ENCODE results near the gene MGAT5.

MGAT5 gene

DNA sequence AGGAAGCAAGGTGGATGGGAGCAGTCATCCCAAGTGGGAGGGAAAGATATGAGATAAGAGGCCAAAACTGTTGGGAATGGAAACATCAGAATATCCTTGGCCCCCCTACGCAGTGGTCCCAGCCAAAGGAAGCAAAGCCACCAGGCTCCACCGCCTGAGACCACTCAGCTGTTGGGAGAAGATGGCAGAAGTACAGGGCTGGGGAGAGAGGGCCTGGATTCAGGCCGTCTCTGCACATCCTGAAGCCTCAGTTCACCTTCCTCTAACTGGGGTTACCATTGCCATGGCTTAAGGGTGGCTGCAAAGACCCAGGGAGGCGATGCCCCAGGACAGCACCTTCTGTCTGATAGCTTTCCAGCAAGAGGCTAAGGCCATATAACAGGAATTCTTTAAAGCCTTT is 193.8 kb downstream of the MGAT5 start:
- TF ChIP-seq ZC3H10 (CRISPR knock-in tag; IDR thresholded peaks at IDR 0.05) (no peak), ZNF565 (CRISPR knock-in tag; conservative IDR thresholded peaks at IDR 0.05; ENCODE audit: low read depth) (no peak), ARNTL (CRISPR knock-in tag; IDR thresholded peaks at IDR 0.05; ENCODE audit: borderline replicate concordance, low read depth) (no peak), ZNF70 (CRISPR knock-in tag; IDR thresholded peaks at IDR 0.05) (no peak), GLIS3 (CRISPR knock-in tag; IDR thresholded peaks at IDR 0.05) (no peak), OSR1 (CRISPR knock-in tag; IDR thresholded peaks at IDR 0.05) (no peak), TOX (CRISPR knock-in tag; IDR thresholded peaks at IDR 0.05; ENCODE audit: borderline replicate concordance) (no peak), ISL1 (CRISPR knock-in tag; IDR thresholded peaks at IDR 0.05) (no peak), RARB (CRISPR knock-in tag; IDR thresholded peaks at IDR 0.05) (no peak), ZFP3 (CRISPR knock-in tag; IDR thresholded peaks at IDR 0.05) (no peak), ESRRG (CRISPR knock-in tag; IDR thresholded peaks at IDR 0.05) (no peak), SNAI2 (CRISPR knock-in tag; IDR thresholded peaks at IDR 0.05) (no peak), BACH2 (CRISPR knock-in tag; IDR thresholded peaks at IDR 0.05; ENCODE audit: borderline replicate concordance) (no peak)
- TF ChIP-seq, protein P1, sequence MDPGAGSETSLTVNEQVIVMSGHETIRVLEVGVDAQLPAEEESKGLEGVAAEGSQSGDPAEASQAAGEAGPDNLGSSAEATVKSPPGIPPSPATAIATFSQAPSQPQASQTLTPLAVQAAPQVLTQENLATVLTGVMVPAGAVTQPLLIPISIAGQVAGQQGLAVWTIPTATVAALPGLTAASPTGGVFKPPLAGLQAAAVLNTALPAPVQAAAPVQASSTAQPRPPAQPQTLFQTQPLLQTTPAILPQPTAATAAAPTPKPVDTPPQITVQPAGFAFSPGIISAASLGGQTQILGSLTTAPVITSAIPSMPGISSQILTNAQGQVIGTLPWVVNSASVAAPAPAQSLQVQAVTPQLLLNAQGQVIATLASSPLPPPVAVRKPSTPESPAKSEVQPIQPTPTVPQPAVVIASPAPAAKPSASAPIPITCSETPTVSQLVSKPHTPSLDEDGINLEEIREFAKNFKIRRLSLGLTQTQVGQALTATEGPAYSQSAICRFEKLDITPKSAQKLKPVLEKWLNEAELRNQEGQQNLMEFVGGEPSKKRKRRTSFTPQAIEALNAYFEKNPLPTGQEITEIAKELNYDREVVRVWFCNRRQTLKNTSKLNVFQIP (CRISPR knock-in tag; IDR thresholded peaks at IDR 0.05; ENCODE audit: borderline replicate concordance, low read depth): no peak
- TF ChIP-seq, protein P2, sequence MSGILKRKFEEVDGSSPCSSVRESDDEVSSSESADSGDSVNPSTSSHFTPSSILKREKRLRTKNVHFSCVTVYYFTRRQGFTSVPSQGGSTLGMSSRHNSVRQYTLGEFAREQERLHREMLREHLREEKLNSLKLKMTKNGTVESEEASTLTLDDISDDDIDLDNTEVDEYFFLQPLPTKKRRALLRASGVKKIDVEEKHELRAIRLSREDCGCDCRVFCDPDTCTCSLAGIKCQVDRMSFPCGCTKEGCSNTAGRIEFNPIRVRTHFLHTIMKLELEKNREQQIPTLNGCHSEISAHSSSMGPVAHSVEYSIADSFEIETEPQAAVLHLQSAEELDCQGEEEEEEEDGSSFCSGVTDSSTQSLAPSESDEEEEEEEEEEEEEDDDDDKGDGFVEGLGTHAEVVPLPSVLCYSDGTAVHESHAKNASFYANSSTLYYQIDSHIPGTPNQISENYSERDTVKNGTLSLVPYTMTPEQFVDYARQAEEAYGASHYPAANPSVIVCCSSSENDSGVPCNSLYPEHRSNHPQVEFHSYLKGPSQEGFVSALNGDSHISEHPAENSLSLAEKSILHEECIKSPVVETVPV (CRISPR knock-in tag; IDR thresholded peaks at IDR 0.05): no peak
- TF ChIP-seq, protein P3, sequence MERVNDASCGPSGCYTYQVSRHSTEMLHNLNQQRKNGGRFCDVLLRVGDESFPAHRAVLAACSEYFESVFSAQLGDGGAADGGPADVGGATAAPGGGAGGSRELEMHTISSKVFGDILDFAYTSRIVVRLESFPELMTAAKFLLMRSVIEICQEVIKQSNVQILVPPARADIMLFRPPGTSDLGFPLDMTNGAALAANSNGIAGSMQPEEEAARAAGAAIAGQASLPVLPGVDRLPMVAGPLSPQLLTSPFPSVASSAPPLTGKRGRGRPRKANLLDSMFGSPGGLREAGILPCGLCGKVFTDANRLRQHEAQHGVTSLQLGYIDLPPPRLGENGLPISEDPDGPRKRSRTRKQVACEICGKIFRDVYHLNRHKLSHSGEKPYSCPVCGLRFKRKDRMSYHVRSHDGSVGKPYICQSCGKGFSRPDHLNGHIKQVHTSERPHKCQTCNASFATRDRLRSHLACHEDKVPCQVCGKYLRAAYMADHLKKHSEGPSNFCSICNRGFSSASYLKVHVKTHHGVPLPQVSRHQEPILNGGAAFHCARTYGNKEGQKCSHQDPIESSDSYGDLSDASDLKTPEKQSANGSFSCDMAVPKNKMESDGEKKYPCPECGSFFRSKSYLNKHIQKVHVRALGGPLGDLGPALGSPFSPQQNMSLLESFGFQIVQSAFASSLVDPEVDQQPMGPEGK (CRISPR knock-in tag; IDR thresholded peaks at IDR 0.05; ENCODE audit: borderline replicate concordance): no peak
- TF ChIP-seq, protein P4, sequence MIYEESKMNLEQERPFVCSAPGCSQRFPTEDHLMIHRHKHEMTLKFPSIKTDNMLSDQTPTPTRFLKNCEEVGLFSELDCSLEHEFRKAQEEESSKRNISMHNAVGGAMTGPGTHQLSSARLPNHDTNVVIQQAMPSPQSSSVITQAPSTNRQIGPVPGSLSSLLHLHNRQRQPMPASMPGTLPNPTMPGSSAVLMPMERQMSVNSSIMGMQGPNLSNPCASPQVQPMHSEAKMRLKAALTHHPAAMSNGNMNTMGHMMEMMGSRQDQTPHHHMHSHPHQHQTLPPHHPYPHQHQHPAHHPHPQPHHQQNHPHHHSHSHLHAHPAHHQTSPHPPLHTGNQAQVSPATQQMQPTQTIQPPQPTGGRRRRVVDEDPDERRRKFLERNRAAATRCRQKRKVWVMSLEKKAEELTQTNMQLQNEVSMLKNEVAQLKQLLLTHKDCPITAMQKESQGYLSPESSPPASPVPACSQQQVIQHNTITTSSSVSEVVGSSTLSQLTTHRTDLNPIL (CRISPR knock-in tag; IDR thresholded peaks at IDR 0.05; ENCODE audit: low read depth): no peak
- no peak for ATAC-seq

DNA sequence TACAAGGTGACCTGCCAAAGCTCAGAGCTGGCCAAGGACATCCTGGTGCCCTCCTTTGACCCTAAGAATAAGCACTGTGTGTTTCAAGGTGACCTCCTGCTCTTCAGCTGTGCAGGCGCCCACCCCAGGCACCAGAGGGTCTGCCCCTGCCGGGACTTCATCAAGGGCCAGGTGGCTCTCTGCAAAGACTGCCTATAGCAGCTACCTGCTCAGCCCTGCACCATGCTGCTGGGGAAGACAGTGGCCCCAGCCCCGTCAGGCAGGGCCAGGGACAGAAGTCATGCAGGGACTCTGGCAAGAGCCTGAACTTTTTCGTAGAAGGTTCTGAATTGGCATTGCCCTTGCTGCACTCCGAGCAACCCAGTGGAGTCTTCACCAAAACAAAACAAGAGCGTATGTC is 194.8 kb downstream of the MGAT5 start:
- TF ChIP-seq, protein P3 (CRISPR knock-in tag; IDR thresholded peaks at IDR 0.05; ENCODE audit: borderline replicate concordance): no peak
- TF ChIP-seq CSDC2 (CRISPR knock-in tag; IDR thresholded peaks at IDR 0.05) (no peak), TOX (CRISPR knock-in tag; IDR thresholded peaks at IDR 0.05; ENCODE audit: borderline replicate concordance) (no peak), ZNF565 (CRISPR knock-in tag; conservative IDR thresholded peaks at IDR 0.05; ENCODE audit: low read depth) (no peak), ZFP3 (CRISPR knock-in tag; IDR thresholded peaks at IDR 0.05) (no peak), ESRRG (CRISPR knock-in tag; IDR thresholded peaks at IDR 0.05) (no peak), SNAI2 (CRISPR knock-in tag; IDR thresholded peaks at IDR 0.05) (no peak), ZNF8 (CRISPR knock-in tag; IDR thresholded peaks at IDR 0.05) (no peak), RARB (CRISPR knock-in tag; IDR thresholded peaks at IDR 0.05) (no peak)
- TF ChIP-seq, protein P2 (CRISPR knock-in tag; IDR thresholded peaks at IDR 0.05): no peak
- TF ChIP-seq, protein P1 (CRISPR knock-in tag; IDR thresholded peaks at IDR 0.05; ENCODE audit: borderline replicate concordance, low read depth): no peak
- TF ChIP-seq, protein P4 (CRISPR knock-in tag; IDR thresholded peaks at IDR 0.05; ENCODE audit: low read depth): no peak
- TF ChIP-seq, protein P5, sequence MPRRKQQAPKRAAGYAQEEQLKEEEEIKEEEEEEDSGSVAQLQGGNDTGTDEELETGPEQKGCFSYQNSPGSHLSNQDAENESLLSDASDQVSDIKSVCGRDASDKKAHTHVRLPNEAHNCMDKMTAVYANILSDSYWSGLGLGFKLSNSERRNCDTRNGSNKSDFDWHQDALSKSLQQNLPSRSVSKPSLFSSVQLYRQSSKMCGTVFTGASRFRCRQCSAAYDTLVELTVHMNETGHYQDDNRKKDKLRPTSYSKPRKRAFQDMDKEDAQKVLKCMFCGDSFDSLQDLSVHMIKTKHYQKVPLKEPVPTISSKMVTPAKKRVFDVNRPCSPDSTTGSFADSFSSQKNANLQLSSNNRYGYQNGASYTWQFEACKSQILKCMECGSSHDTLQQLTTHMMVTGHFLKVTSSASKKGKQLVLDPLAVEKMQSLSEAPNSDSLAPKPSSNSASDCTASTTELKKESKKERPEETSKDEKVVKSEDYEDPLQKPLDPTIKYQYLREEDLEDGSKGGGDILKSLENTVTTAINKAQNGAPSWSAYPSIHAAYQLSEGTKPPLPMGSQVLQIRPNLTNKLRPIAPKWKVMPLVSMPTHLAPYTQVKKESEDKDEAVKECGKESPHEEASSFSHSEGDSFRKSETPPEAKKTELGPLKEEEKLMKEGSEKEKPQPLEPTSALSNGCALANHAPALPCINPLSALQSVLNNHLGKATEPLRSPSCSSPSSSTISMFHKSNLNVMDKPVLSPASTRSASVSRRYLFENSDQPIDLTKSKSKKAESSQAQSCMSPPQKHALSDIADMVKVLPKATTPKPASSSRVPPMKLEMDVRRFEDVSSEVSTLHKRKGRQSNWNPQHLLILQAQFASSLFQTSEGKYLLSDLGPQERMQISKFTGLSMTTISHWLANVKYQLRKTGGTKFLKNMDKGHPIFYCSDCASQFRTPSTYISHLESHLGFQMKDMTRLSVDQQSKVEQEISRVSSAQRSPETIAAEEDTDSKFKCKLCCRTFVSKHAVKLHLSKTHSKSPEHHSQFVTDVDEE (CRISPR knock-in tag; IDR thresholded peaks at IDR 0.05): no peak
- ATAC-seq: no peak
